Upper lobe of right lung (tissue), 1 donor: ENCODE measurements around the gene LRRIQ4. TPM values are rescaled to one million over a fixed set of nuclear protein-coding genes. Genes with fewer than 3 reads are reported as not detected.

Experiments
- ATAC-seq: fragments of 200-7000 bp; cut with Tn5 transposase; one replicate; pipeline ENCODE4 v1.9.1; 2020; ENCODE audit warnings: mild to moderate bottlenecking, moderate library complexity
- DNase-seq: peaks from one replicate; pipeline ENCODE4 v3.0.0-alpha.2; 2020
- H3K27ac ChIP-seq: fragments of 200-600 bp; one replicate; pipeline ENCODE4 v1.8.0; 2022
- H3K27me3 ChIP-seq: fragments of 200-600 bp; one replicate; pipeline ENCODE4 v1.8.0; 2022; ENCODE audit warnings: mild to moderate bottlenecking
- H3K36me3 ChIP-seq: fragments of 200-600 bp; one replicate; pipeline ENCODE4 v1.8.0; 2022
- H3K4me1 ChIP-seq: fragments of 200-600 bp; one replicate; pipeline ENCODE4 v1.8.0; 2022
- H3K4me3 ChIP-seq: fragments of 200-600 bp; one replicate; pipeline ENCODE4 v1.8.0; 2022; ENCODE audit warnings: mild to moderate bottlenecking
- H3K9me3 ChIP-seq: fragments of 200-600 bp; one replicate; pipeline ENCODE4 v1.8.0; 2022
- CTCF ChIP-seq: fragments of 200-600 bp; IDR thresholded peaks from one replicate; pipeline ENCODE4 v1.8.0; 2022; ENCODE audit warnings: antibody characterized with exemption
- intact Hi-C: fragments of 100-400 bp; cut with DNase I; formaldehyde crosslinking; loops from one replicate; pipeline ENCODE4 v1.11.0; 2022
- total RNA-seq: library from RNA; stranded (reverse); fragmentation: NEBNext Ultra II Directional; extraction: Animal tissue kit (Norgen Biotek cat#: 25700); gene quantifications from one replicate; pipeline ENCODE4 v1.2.1, GENCODE V29; 2021
- donor health status: DM: no; HTN: yes; CAD: no; lungs with severe emphysema.

Gene LRRIQ4
- total RNA-seq, 1 donor from 2014 or later, result 0.29 TPM

GRCh38 chr3:169857811-169858210, 45.1 kb downstream of the LRRIQ4 start:
- no peak overlapping the region for H3K27ac ChIP-seq
- intact Hi-C loops, result no loop called here
- H3K27me3 ChIP-seq, result no peaks in the 10 kb centered on the region
- H3K4me1 ChIP-seq, result no peaks in the 10 kb centered on the region
- DNase-seq (no peak), ATAC-seq (no peak)
- no peak for TF ChIP-seq CTCF
- H3K9me3 ChIP-seq, result no peaks in the 10 kb centered on the region
- H3K4me3 ChIP-seq, result no peak overlapping the region
- H3K36me3 ChIP-seq, result no peaks in the 10 kb centered on the region

DNA sequence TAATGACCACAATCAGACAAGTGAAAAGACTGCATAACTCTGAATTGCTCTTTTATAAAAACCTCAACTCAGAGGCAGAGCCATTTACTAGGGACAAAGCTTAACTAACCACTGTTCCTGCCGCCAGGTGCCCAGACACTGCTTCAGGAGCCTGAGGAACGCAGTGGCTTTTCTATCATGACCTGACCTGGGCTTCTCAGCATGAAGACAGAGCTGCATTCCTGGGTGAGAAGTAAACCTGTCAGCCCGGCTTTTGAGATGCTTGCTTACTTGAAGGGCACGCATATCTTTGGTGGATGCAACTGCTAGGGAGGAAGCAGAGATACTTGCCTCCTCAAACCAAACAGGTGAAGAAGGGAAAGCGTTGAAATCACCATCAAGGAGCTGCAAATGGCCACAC, 49.2 kb downstream of the LRRIQ4 start:
- no peak for DNase-seq
- TF ChIP-seq CTCF, result no peak
- Histone ChIP-seq H3K4me1 (peaks cover 3% of the 10 kb centered on the region), H3K4me3 (no peak overlapping the region), H3K27me3 (no peaks in the 10 kb centered on the region), H3K27ac (no peak overlapping the region), H3K36me3 (no peaks in the 10 kb centered on the region), H3K9me3 (no peaks in the 10 kb centered on the region)
- no peak for ATAC-seq
- intact Hi-C loops, result no loop called here

GRCh38 chr3:169863458-169863899, 50.8 kb downstream of the LRRIQ4 start:
- Histone ChIP-seq H3K4me3 (no peak overlapping the region), H3K27me3 (no peaks in the 10 kb centered on the region), H3K4me1 (peaks cover 3% of the 10 kb centered on the region), H3K36me3 (no peaks in the 10 kb centered on the region), H3K9me3 (no peaks in the 10 kb centered on the region), H3K27ac (no peak overlapping the region)
- peak; percentile 96 for ATAC-seq
- intact Hi-C loops, result no loop called here
- peak; percentile 97 for TF ChIP-seq CTCF
- DNase-seq, result no peak

DNA sequence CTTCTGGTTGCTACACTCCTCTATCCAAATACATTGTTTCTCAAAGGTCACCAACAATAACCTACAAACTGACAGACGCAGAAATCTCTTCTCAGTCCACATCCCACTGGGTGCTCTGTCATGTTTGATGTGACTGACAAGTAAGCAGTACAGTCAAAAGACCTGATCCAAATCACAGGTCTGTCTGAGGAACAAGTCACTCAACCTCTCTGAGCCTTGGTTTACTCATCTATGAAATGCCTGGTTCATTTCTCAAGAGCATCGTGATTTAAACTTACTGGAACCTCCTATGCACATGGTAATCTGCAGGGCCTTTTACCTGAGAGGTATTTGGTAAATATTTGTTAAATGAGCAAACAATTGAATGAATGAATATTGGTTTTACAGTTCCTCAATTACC, 51.6 kb downstream of the LRRIQ4 start:
- Histone ChIP-seq H3K4me1 (peaks cover 3% of the 10 kb centered on the region), H3K36me3 (no peaks in the 10 kb centered on the region), H3K27ac (no peak overlapping the region), H3K9me3 (no peaks in the 10 kb centered on the region), H3K27me3 (no peaks in the 10 kb centered on the region), H3K4me3 (no peak overlapping the region)
- TF ChIP-seq CTCF, result no peak
- DNase-seq, result no peak
- intact Hi-C loops, result no loop called here
- ATAC-seq, result no peak

GRCh38 chr3:169865176-169865767, 52.6 kb downstream of the LRRIQ4 start:
- no peak overlapping the region for H3K27ac ChIP-seq
- no peaks in the 10 kb centered on the region for H3K9me3 ChIP-seq
- no peaks in the 10 kb centered on the region for H3K36me3 ChIP-seq
- intact Hi-C loops, result no loop called here
- ATAC-seq (peak; percentile 65), DNase-seq (no peak)
- peaks cover 3% of the 10 kb centered on the region for H3K4me1 ChIP-seq
- TF ChIP-seq CTCF, result no peak
- H3K27me3 ChIP-seq, result no peaks in the 10 kb centered on the region
- H3K4me3 ChIP-seq, result no peak overlapping the region
